CD4-positive, CD25-positive, alpha-beta regulatory T cell (primary cell): Measurements from ENCODE around the gene SLC9A6. TPM values are rescaled to one million over a fixed set of nuclear protein-coding genes. Genes with fewer than 3 reads are reported as not detected.
A peak's percentile ranks its signal among the peaks of the same experiment; 100 is the strongest.
"Not testable (repeated sequence)": the region's sequence is repeated elsewhere in the genome, so short reads cannot be mapped to it uniquely, and the experiment has no call there.

Source experiments
- ATAC-seq, 2 donors: fragments of 150-1000 bp; cut with Tn5 transposase; one replicate each; pipeline ENCODE4 v1.10.0; 2021; ENCODE audit warnings: low read depth in 2 of 2, moderate number of reproducible peaks in 2 of 2, moderate library complexity in 1 of 2
- DNase-seq, 3 donors: peaks; one replicate each; pipeline versions ENCODE4 v3.0.0 to v3.0.0-alpha.2; 2012 to 2022; ENCODE audit warnings: mixed read lengths in 1 of 3
- H3K27ac ChIP-seq: one replicate; pipeline ENCODE4 v1.7.0; 2013; ENCODE audit warnings: mild to moderate bottlenecking, low read length; ENCODE audit not compliant: insufficient read depth, poor library complexity, severe bottlenecking
- H3K27me3 ChIP-seq: one replicate; pipeline ENCODE4 v1.7.0; 2013; ENCODE audit warnings: low read length; ENCODE audit not compliant: control insufficient read depth, insufficient read depth
- H3K36me3 ChIP-seq: one replicate; pipeline ENCODE4 v1.7.0; 2013; ENCODE audit warnings: mild to moderate bottlenecking, low read length, moderate library complexity; ENCODE audit not compliant: control insufficient read depth, insufficient read depth
- H3K4me1 ChIP-seq: 2 replicates; pipeline ENCODE4 v1.7.0; 2013; ENCODE audit warnings: mild to moderate bottlenecking, low read length; ENCODE audit not compliant: insufficient read depth, control insufficient read depth, poor library complexity, severe bottlenecking
- H3K4me3 ChIP-seq: one replicate; pipeline ENCODE4 v1.7.0; 2013; ENCODE audit warnings: low read depth, mild to moderate bottlenecking, low read length, moderate library complexity
- H3K9me3 ChIP-seq, 2 experiments: 1 replicate in 1 of 2; 2 replicates in 1 of 2; pipeline ENCODE4 v1.7.0; 2013; ENCODE audit warnings: low read length in 2 of 2, mild to moderate bottlenecking in 1 of 2, moderate library complexity in 1 of 2; ENCODE audit not compliant: control insufficient read depth in 2 of 2
- H3K27ac Mint-ChIP-seq, 3 donors: one replicate each; pipeline ENCODE4 v1.8.0; 2020 to 2022; ENCODE audit warnings: mild to moderate bottlenecking in 3 of 3, mixed read lengths in 3 of 3, moderate library complexity in 2 of 3
- H3K27me3 Mint-ChIP-seq: one replicate; pipeline ENCODE4 v1.8.0; 2022; ENCODE audit warnings: mild to moderate bottlenecking, mixed read lengths
- H3K36me3 Mint-ChIP-seq: one replicate; pipeline ENCODE4 v1.8.0; 2020; ENCODE audit warnings: mixed read lengths
- H3K4me1 Mint-ChIP-seq, 4 donors: one replicate each; pipeline ENCODE4 v1.8.0; 2020 to 2022; ENCODE audit warnings: mixed read lengths in 4 of 4, mild to moderate bottlenecking in 1 of 4
- H3K4me3 Mint-ChIP-seq, 4 donors: one replicate each; pipeline ENCODE4 v1.8.0; 2020 to 2022; ENCODE audit warnings: mild to moderate bottlenecking in 4 of 4, mixed read lengths in 4 of 4, moderate library complexity in 3 of 4
- H3K9me3 Mint-ChIP-seq, 7 donors: one replicate each; pipeline ENCODE4 v1.8.0; 2020 to 2022; ENCODE audit warnings: mixed read lengths in 7 of 7, mild to moderate bottlenecking in 3 of 7, moderate library complexity in 2 of 7
- polyA plus RNA-seq, 4 donors: library from polyadenylated mRNA; unstranded; fragments of 300-500 nt; fragmentation: Illumina TruSeq; gene quantifications; one replicate each; pipeline ENCODE4 v1.2.3, GENCODE V29; 2021
- total RNA-seq: library from RNA; stranded (reverse); gene quantifications from one replicate; pipeline ENCODE4 v1.2.3, GENCODE V29; 2022

The SLC9A6 gene
- total and polyA plus RNA-seq, 5 donors from 2014 or later: 17.2 to 20.0 (median 18.8) TPM

- Histone ChIP-seq H3K4me3 (no peak overlapping the region), H3K27ac (peak overlapping the region; percentile 15), H3K27me3 (no peaks in the 10 kb centered on the region), H3K4me1 (peaks cover 6% of the 10 kb centered on the region), H3K36me3 (no peaks in the 10 kb centered on the region), H3K9me3 (no peaks in the 10 kb centered on the region)
- Mint-ChIP-seq H3K4me1 (peaks cover 0 to 15% (median under 1%) of the 10 kb centered on the region in 4 donors), H3K9me3 (no peaks in the 10 kb centered on the region), H3K27ac (peak overlapping the region; percentile 66 to 90 (median 88)), H3K4me3 (peak overlapping the region in 3 of 4 donors; percentile 3 to 62 (median 39)), H3K36me3 (no peaks in the 10 kb centered on the region), H3K27me3 (peaks cover 16% of the 10 kb centered on the region)
- DNase-seq (peak; percentile 1 to 51 (median 48)), ATAC-seq (peak; percentile 50 to 53)
Measured at GRCh38 chrX:136065044-136065671, 79.9 kb downstream of the SLC9A6 start.

DNA sequence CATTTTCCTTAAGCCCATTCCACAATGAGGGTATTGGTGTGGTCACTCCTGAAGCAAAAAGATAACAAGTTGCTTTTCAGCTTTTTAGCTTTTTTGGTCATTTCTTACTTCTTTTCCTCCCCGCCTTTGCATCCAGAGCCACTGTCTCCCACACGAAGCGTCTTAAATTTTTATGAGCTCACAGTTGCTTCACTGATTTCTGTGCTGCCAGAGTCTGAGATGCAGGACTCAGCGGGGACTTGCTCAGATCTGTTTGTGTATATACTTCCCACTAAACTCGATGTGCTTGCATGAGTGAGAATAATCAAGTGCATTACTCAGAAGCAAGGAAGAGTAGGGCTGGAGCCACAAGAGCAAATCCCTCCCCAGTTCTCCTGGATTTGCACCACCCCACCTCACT, 81.9 kb downstream of the SLC9A6 start:
- Mint-ChIP-seq H3K4me1 (peaks cover 0 to 24% (median 11%) of the 10 kb centered on the region in 4 donors), H3K9me3 (no peaks in the 10 kb centered on the region), H3K27ac (no peak overlapping the region), H3K4me3 (no peak overlapping the region), H3K27me3 (peaks cover 16% of the 10 kb centered on the region), H3K36me3 (no peaks in the 10 kb centered on the region)
- H3K4me3 ChIP-seq: no peak overlapping the region
- no peaks in the 10 kb centered on the region for H3K27me3 ChIP-seq
- no peaks in the 10 kb centered on the region for H3K9me3 ChIP-seq
- no peaks in the 10 kb centered on the region for H3K36me3 ChIP-seq
- no peak for ATAC-seq
- H3K27ac ChIP-seq: no peak overlapping the region
- DNase-seq: no peak
- peaks cover 6% of the 10 kb centered on the region for H3K4me1 ChIP-seq

DNA sequence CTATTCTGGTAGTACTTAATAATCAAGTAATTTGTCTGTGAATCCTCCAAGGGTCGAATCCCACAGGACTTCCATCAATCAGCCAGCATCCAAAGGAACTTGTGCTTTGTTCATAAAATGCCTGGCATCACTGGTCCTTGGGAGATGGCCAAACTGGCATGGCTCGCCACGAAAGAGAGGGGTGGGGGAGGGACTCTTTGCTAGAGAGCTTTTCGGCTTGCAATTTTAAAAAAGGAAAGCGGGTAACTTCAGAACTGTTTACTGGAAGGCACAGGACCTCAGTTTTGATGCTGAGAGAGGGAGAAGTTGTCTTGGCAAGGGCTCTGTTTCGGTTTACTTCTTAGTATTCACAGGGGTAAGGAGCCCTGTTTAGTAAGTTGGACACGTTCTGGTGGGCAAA, 82.7 kb downstream of the SLC9A6 start:
- H3K9me3 Mint-ChIP-seq: no peaks in the 10 kb centered on the region
- H3K4me1 ChIP-seq: peaks cover 6% of the 10 kb centered on the region
- peaks cover 0 to 24% (median 11%) of the 10 kb centered on the region in 4 donors for H3K4me1 Mint-ChIP-seq
- no peaks in the 10 kb centered on the region for H3K27me3 ChIP-seq
- H3K4me3 ChIP-seq: no peak overlapping the region
- ATAC-seq (no peak), DNase-seq (no peak)
- H3K36me3 Mint-ChIP-seq: no peaks in the 10 kb centered on the region
- peaks cover 16% of the 10 kb centered on the region for H3K27me3 Mint-ChIP-seq
- H3K27ac Mint-ChIP-seq: no peak overlapping the region
- H3K27ac ChIP-seq: no peak overlapping the region
- H3K9me3 ChIP-seq: no peaks in the 10 kb centered on the region
- no peak overlapping the region for H3K4me3 Mint-ChIP-seq
- no peaks in the 10 kb centered on the region for H3K36me3 ChIP-seq

GRCh38 chrX:136076942-136077341, 91.7 kb downstream of the SLC9A6 start:
- no peaks in the 10 kb centered on the region for H3K36me3 Mint-ChIP-seq
- no peaks in the 10 kb centered on the region for H3K4me1 ChIP-seq
- H3K27ac Mint-ChIP-seq: no peak overlapping the region
- DNase-seq: no peak
- no peak overlapping the region for H3K4me3 Mint-ChIP-seq
- no peak overlapping the region for H3K27ac ChIP-seq
- H3K9me3 ChIP-seq: no peaks in the 10 kb centered on the region
- H3K4me1 Mint-ChIP-seq: no peaks in the 10 kb centered on the region
- no peak overlapping the region for H3K4me3 ChIP-seq
- H3K27me3 Mint-ChIP-seq: peaks cover 17% of the 10 kb centered on the region
- no peaks in the 10 kb centered on the region for H3K27me3 ChIP-seq
- ATAC-seq: no peak
- H3K9me3 Mint-ChIP-seq: peaks cover 0 to 8% (median 0%) of the 10 kb centered on the region in 7 donors
- no peaks in the 10 kb centered on the region for H3K36me3 ChIP-seq

DNA sequence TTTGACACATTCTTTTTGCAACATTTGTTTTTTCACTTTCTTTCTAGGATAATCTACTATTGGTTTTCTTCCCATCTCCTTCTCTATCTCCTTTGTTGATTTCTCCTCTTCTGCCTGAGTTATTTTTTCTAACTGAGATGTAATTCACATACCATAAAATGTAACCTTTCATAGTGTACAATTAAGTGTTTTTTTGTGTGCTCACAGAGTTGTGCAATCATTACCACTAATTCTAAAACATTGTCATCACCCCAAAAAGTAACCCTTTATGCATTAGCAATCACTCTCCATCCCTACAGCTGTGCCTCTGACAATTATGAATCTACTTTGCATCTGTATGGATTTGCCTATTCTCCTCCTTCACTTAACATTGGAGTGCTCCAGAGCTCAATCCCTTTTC, 95.5 kb downstream of the SLC9A6 start:
- Mint-ChIP-seq H3K9me3 (peaks cover 0 to 8% (median 0%) of the 10 kb centered on the region in 7 donors), H3K27me3 (peaks cover 17% of the 10 kb centered on the region), H3K36me3 (no peaks in the 10 kb centered on the region), H3K27ac (no peak overlapping the region), H3K4me3 (no peak overlapping the region), H3K4me1 (no peaks in the 10 kb centered on the region)
- H3K36me3 ChIP-seq: no peaks in the 10 kb centered on the region
- no peak for DNase-seq
- no peaks in the 10 kb centered on the region for H3K27me3 ChIP-seq
- no peaks in the 10 kb centered on the region for H3K4me1 ChIP-seq
- no peak overlapping the region for H3K4me3 ChIP-seq
- no peaks in the 10 kb centered on the region for H3K9me3 ChIP-seq
- H3K27ac ChIP-seq: no peak overlapping the region
- no peak for ATAC-seq

GRCh38 chrX:136086521-136086920, 101.3 kb downstream of the SLC9A6 start:
- Mint-ChIP-seq H3K27ac (no peak overlapping the region), H3K9me3 (peaks cover 0 to 3% (median 0%) of the 10 kb centered on the region in 7 donors), H3K4me3 (no peak overlapping the region), H3K36me3 (no peaks in the 10 kb centered on the region), H3K27me3 (no peaks in the 10 kb centered on the region), H3K4me1 (no peaks in the 10 kb centered on the region)
- Histone ChIP-seq H3K36me3 (no peaks in the 10 kb centered on the region), H3K9me3 (no peaks in the 10 kb centered on the region), H3K4me3 (no peak overlapping the region), H3K27ac (no peak overlapping the region), H3K27me3 (no peaks in the 10 kb centered on the region), H3K4me1 (no peaks in the 10 kb centered on the region)
- DNase-seq: no peak
- ATAC-seq: no peak

- H3K36me3 ChIP-seq, H3K27ac ChIP-seq, H3K27me3 ChIP-seq, H3K4me1 Mint-ChIP-seq, H3K4me3 Mint-ChIP-seq, H3K27ac Mint-ChIP-seq, H3K9me3 ChIP-seq, H3K36me3 Mint-ChIP-seq, H3K4me3 ChIP-seq, H3K27me3 Mint-ChIP-seq, ATAC-seq, H3K9me3 Mint-ChIP-seq, H3K4me1 ChIP-seq, DNase-seq: not testable (repeated sequence)
Measured at GRCh38 chrX:136091898-136092297, 106.7 kb downstream of the SLC9A6 start.

DNA sequence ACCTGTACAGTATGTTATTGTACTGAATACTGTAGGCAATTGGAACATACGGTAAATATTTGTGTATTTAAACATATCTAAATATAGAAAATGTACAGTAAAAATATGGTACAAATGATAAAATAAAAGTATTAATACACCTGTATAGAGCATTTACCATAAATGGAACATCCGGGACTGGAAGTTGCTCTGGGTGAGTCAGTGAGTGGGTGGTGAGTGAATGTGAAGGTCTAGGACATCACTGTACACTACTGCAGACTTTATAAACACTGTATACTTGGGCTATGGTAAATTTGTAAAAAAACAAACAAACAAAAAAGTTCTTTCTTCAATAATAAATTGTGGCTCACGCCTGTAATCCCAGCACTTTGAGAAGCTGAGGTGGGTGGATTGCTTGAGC, 109.7 kb downstream of the SLC9A6 start:
- Mint-ChIP-seq H3K4me3 (no peak overlapping the region), H3K27ac (no peak overlapping the region), H3K9me3 (peaks cover 0 to 2% (median 0%) of the 10 kb centered on the region in 7 donors), H3K27me3 (no peaks in the 10 kb centered on the region), H3K36me3 (no peaks in the 10 kb centered on the region), H3K4me1 (no peaks in the 10 kb centered on the region)
- DNase-seq (no peak), ATAC-seq (no peak)
- Histone ChIP-seq H3K4me1 (no peaks in the 10 kb centered on the region), H3K36me3 (no peaks in the 10 kb centered on the region), H3K4me3 (no peak overlapping the region), H3K9me3 (no peaks in the 10 kb centered on the region), H3K27me3 (no peaks in the 10 kb centered on the region), H3K27ac (no peak overlapping the region)
